IMR-90 (cell line): Measurements from ENCODE around the gene PAM16. TPM values are rescaled to one million over a fixed set of nuclear protein-coding genes. Genes with fewer than 3 reads are reported as not detected.

Experiments used
- ATAC-seq: fragments of 200-7000 bp; cut with Tn5 transposase; 2 replicates; pipeline ENCODE4 v1.9.1; 2020; ENCODE audit warnings: low read depth, mild to moderate bottlenecking, moderate library complexity
- BruUV-seq: library from RNA; stranded (reverse); fragments of 400-500 nt; replicated peaks from 2 replicates; lab custom pipeline; 2021; lab: Mats Ljungman, UMichigan
- CTCF ChIA-PET: fragments of 300-600 bp; formaldehyde crosslinking; extraction: SDS; loops from one replicate; lab custom pipeline; 2021; ENCODE audit warnings: antibody characterized with exemption; lab: Yijun Ruan, JAX
- POLR2A ChIA-PET: fragments of 300-600 bp; sonication (Branson Sonifier 250); formaldehyde crosslinking; loops from one replicate; lab custom pipeline; 2022; ENCODE audit warnings: antibody characterized with exemption; ENCODE audit not compliant: unreplicated experiment; lab: Charles Lee
- DNase-seq: peaks from one replicate; pipeline ENCODE4 v3.0.0; 2013
- H2AFZ ChIP-seq: replicated peaks from 2 replicates; pipeline ENCODE3; 2013; ENCODE audit warnings: low read length, mild to moderate bottlenecking; ENCODE audit not compliant: poor library complexity
- H2AK5ac ChIP-seq: 2 replicates; pipeline ENCODE4 v1.6.1; 2013; ENCODE audit warnings: low read depth, low read length, inconsistent platforms
- H2AK9ac ChIP-seq: replicated peaks from 2 replicates; pipeline ENCODE3; 2013; ENCODE audit warnings: mild to moderate bottlenecking, low read depth, low read length, moderate library complexity; ENCODE audit not compliant: poor library complexity
- H2BK120ac ChIP-seq: 2 replicates; pipeline ENCODE4 v1.6.1; 2013; ENCODE audit warnings: low read depth, low read length, inconsistent platforms
- H2BK15ac ChIP-seq: 3 replicates; pipeline ENCODE4 v1.6.1; 2013; ENCODE audit warnings: low read depth, low read length, inconsistent platforms
- H2BK20ac ChIP-seq: 2 replicates; pipeline ENCODE4 v1.6.1; 2013; ENCODE audit warnings: low read depth, mild to moderate bottlenecking, inconsistent platforms, low read length, moderate library complexity
- H2BK5ac ChIP-seq: 2 replicates; pipeline ENCODE4 v1.6.1; 2013; ENCODE audit warnings: mild to moderate bottlenecking, low read depth, low read length, inconsistent platforms; ENCODE audit not compliant: poor library complexity, severe bottlenecking
- H3K14ac ChIP-seq: replicated peaks from 2 replicates; pipeline ENCODE4 v1.6.1; 2013; ENCODE audit warnings: low read depth, low read length, inconsistent platforms
- H3K18ac ChIP-seq: 2 replicates; pipeline ENCODE4 v1.6.1; 2013; ENCODE audit warnings: low read depth, low read length, control low read depth
- H3K23ac ChIP-seq: 2 replicates; pipeline ENCODE4 v1.6.1; 2013; ENCODE audit warnings: low read depth, low read length, inconsistent platforms
- H3K27ac ChIP-seq: 2 replicates; pipeline ENCODE4 v1.5.1; 2013; ENCODE audit warnings: mild to moderate bottlenecking, control low read depth, low read length; ENCODE audit not compliant: insufficient read depth
- H3K27me3 ChIP-seq: 2 replicates; pipeline ENCODE4 v1.6.1; 2013; ENCODE audit warnings: low read length; ENCODE audit not compliant: control insufficient read depth, insufficient read depth
- H3K36me3 ChIP-seq: 2 replicates; pipeline ENCODE4 v1.6.1; 2013; ENCODE audit warnings: low read length, mixed read lengths; ENCODE audit not compliant: control insufficient read depth, insufficient read depth
- H3K4ac ChIP-seq: 2 replicates; pipeline ENCODE4 v1.6.1; 2013; ENCODE audit warnings: low read depth, low read length, inconsistent platforms
- H3K4me1 ChIP-seq: 2 replicates; pipeline ENCODE4 v1.6.1; 2013; ENCODE audit warnings: low read length, mixed read lengths; ENCODE audit not compliant: control insufficient read depth, insufficient read depth
- H3K4me2 ChIP-seq: 2 replicates; pipeline ENCODE4 v1.6.1; 2013; ENCODE audit warnings: low read depth, mild to moderate bottlenecking, control low read depth, low read length, moderate library complexity
- H3K4me3 ChIP-seq: 2 replicates; pipeline ENCODE4 v1.5.1; 2013; ENCODE audit warnings: low read depth, mild to moderate bottlenecking, control low read depth, low read length, moderate library complexity; ENCODE audit not compliant: insufficient read depth
- H3K56ac ChIP-seq: 2 replicates; pipeline ENCODE4 v1.6.1; 2013; ENCODE audit warnings: low read length, inconsistent platforms; ENCODE audit not compliant: insufficient read depth; ENCODE audit errors: extremely low read depth
- H3K79me1 ChIP-seq, 2 experiments: 2 replicates each; pipeline ENCODE4 v1.6.1; 2013; ENCODE audit warnings: low read length in 2 of 2, inconsistent platforms in 1 of 2, low read depth in 1 of 2
- H3K9ac ChIP-seq: 2 replicates; pipeline ENCODE4 v1.6.1; 2013; ENCODE audit warnings: low read depth, low read length, control low read depth
- H3K9me1 ChIP-seq: 2 replicates; pipeline ENCODE4 v1.6.1; 2013; ENCODE audit warnings: low read length, inconsistent platforms; ENCODE audit not compliant: insufficient read depth
- H3K9me3 ChIP-seq: 2 replicates; pipeline ENCODE4 v1.6.1; 2013; ENCODE audit warnings: low read length; ENCODE audit not compliant: control insufficient read depth, insufficient read depth
- H4K20me1 ChIP-seq: 2 replicates; pipeline ENCODE4 v1.6.1; 2013; ENCODE audit warnings: low read length, inconsistent platforms; ENCODE audit not compliant: insufficient read depth
- H4K5ac ChIP-seq: 2 replicates; pipeline ENCODE4 v1.6.1; 2013; ENCODE audit warnings: mild to moderate bottlenecking, low read depth, low read length, control low read depth
- H4K8ac ChIP-seq, 2 experiments: 2 replicates each; pipeline ENCODE4 v1.6.1; 2013; ENCODE audit warnings: low read depth in 2 of 2, low read length in 2 of 2, control low read depth in 1 of 2, inconsistent platforms in 1 of 2
- H4K91ac ChIP-seq: 2 replicates; pipeline ENCODE4 v1.6.1; 2013; ENCODE audit warnings: low read depth, low read length, inconsistent platforms; ENCODE audit not compliant: insufficient read depth
- CTCF ChIP-seq: conservative IDR thresholded peaks from 2 replicates; pipeline ENCODE4 v1.5.1; 2012; ENCODE audit warnings: mild to moderate bottlenecking, low read depth, low read length, improper control_type of control experiment
- MXI1 ChIP-seq: IDR thresholded peaks from 2 replicates; pipeline ENCODE4 v1.6.1; 2012; ENCODE audit warnings: low read depth, mild to moderate bottlenecking, low read length, moderate library complexity, borderline replicate concordance
- RFX5 ChIP-seq: IDR thresholded peaks from 2 replicates; pipeline ENCODE4 v1.8.0; 2012; ENCODE audit warnings: low read depth, mild to moderate bottlenecking, low read length, moderate library complexity
- WGBS, 2 experiments: methylation state at CpG; one replicate each; pipeline versions ENCODE4 v1.1.5 to v1.1.7; 2013; ENCODE audit warnings: missing lambda C conversion rate in 2 of 2; ENCODE audit not compliant: insufficient read length in 1 of 2; ENCODE audit errors: extremely low coverage in 2 of 2; 5-methylcytosine and 5-hydroxymethylcytosine counted together
- dilution Hi-C: fragments of 300-500 bp; cut with HindIII; formaldehyde crosslinking; loops from one replicate; pipeline ENCODE4 v1.14.3; 2018; ENCODE audit warnings: low sequenced_read_pairs; ENCODE audit not compliant: unreplicated experiment
- in situ Hi-C: fragments of 300-500 bp; cut with MboI; formaldehyde crosslinking; loops from 3 replicates; pipeline ENCODE4 v1.14.3; 2019; ENCODE audit warnings: low sequenced_read_pairs, inconsistent platforms, mixed read lengths
- intact Hi-C: fragments of 100-400 bp; cut with micrococcal nuclease; formaldehyde crosslinking; loops from 2 replicates; pipeline ENCODE4 v1.10.0; 2022
- polyA plus RNA-seq, 3 experiments: library from polyadenylated mRNA; depleted of rRNA; stranded (reverse); fragments of >200 nt; gene quantifications; 2 replicates each; pipeline ENCODE4 v1.2.3, GENCODE V29; 2012; ENCODE audit warnings: low replicate concordance in 1 of 3
- total RNA-seq: library from RNA; depleted of rRNA; stranded (reverse); fragments of >200 nt; gene quantifications from 2 replicates; pipeline ENCODE4 v1.2.3, GENCODE V29; 2012

Gene PAM16
- total and polyA plus RNA-seq, 2 of the 4 experiments (the other 2 are of a cell fraction), result 17.9 to 48.4 TPM

GRCh38 chr16:4316864-4317531 is 34.1 kb downstream of the PAM16 start:
- Histone ChIP-seq H3K9me3 (no peaks in the 10 kb centered on the region), H2AK5ac (peak overlapping the region; percentile 63; the same call in 1 of the 2 replicates), H4K5ac (no peak overlapping the region; the same call in 1 of the 2 replicates), H2BK120ac (0 out of 2 replicates have a peak overlapping the region, but pooled peaks have one; percentile 46), H3K56ac (no peak overlapping the region), H3K4me3 (peak overlapping the region; percentile 74), H4K20me1 (peaks cover 56% of the 10 kb centered on the region), H2AFZ (peak overlapping the region; percentile 85), H4K8ac (peak overlapping the region in 1 of 2 experiments; percentile 40; a peak in 1 of 4 replicates), H3K23ac (peak overlapping the region; percentile 59; the same call in 1 of the 2 replicates), H3K27ac (peak overlapping the region; percentile 55), H2BK5ac (peak overlapping the region; percentile 54), H2BK20ac (no peak overlapping the region), H3K36me3 (no peaks in the 10 kb centered on the region), H3K18ac (no peak overlapping the region), H2BK15ac (no peak overlapping the region), H3K9me1 (peaks cover 12% of the 10 kb centered on the region), H3K4me2 (peak overlapping the region; percentile 76), H3K14ac (peak overlapping the region; percentile 76; the same call in 1 of the 2 replicates), H3K27me3 (no peaks in the 10 kb centered on the region), H4K91ac (peak overlapping the region; percentile 61), H3K79me1 (peaks cover 6 to 58% of the 10 kb centered on the region in 2 experiments; a peak in 3 of 4 replicates), H2AK9ac (peak overlapping the region; percentile 97), H3K9ac (peak overlapping the region; percentile 68), H3K4me1 (peaks cover 22% of the 10 kb centered on the region), H3K4ac (peak overlapping the region; percentile 75)
- BruUV-seq, result no TSS peak
- 5% methylated on average over 4 of the region's 20 CpGs; no CpG with 5 or more reads in 1 of the 2 experiments for WGBS, 2 experiments
- in situ Hi-C loops (no loop called here), intact Hi-C loops (loop anchor here (5.0 kb wide), 1 partner anchor 45 kb away; the partner anchor contains the start of gene TFAP4), dilution Hi-C loops (no loop called here)
- ChIA-PET POLR2A (interaction anchor here (1.0 to 1.1 kb wide), 2 partner anchors 10 to 27 kb away, joined by 3 read pairs; no protein-coding TSS in a partner anchor), CTCF (interaction anchor here (0.7 to 1.1 kb wide), 2 partner anchors 86 to 553 kb away, joined by 3 to 4 read pairs; no protein-coding TSS in a partner anchor)
- TF ChIP-seq CTCF (0 out of 2 replicates have a peak, but pooled peaks have one; percentile 1), MXI1 (0 out of 2 replicates have a peak, but pooled peaks have one; percentile 44), RFX5 (no peak)
- DNase-seq, result no peak
- ATAC-seq, result peak; percentile 7; the same call in 1 of the 2 replicates
